ENCODE results near the gene OSMR.

- TF ChIP-seq CTCF (IDR thresholded peaks at IDR 0.05) (no peak), POLR2A (IDR thresholded peaks at IDR 0.05) (no peak)
These were observed 32.7 kb downstream of the OSMR start for GRCh38 chr5:38878391-38879077.
